Measurements from ENCODE around the gene KIR2DL4. TPM values are rescaled to one million over a fixed set of nuclear protein-coding genes. Genes with fewer than 3 reads are reported as not detected.
"Not testable (repeated sequence)": the region's sequence is repeated elsewhere in the genome, so short reads cannot be mapped to it uniquely, and the experiment has no call there.

Gene KIR2DL4
- total RNA-seq: under 1 TPM in 2 of 4 donors, not detected in 2; 0.34 to 0.75 TPM

- TF ChIP-seq CTCF (IDR thresholded peaks at IDR 0.05; ENCODE audit: low read depth): no peak
These were observed at the start of gene KIR2DL4 for GRCh38 chr19:54803410-54803809. KIR2DL4 (plus strand) TSS chr19:54803610; CDS start chr19:54803652, 42 bp downstream.

- not testable (repeated sequence) for TF ChIP-seq CTCF (IDR thresholded peaks at IDR 0.05; ENCODE audit: low read depth)
These were observed 33.8 kb upstream of the KIR2DL4 start, which contains the start of gene KIR2DL1 for GRCh38 chr19:54769646-54770045. KIR2DL1 (plus strand) TSS chr19:54769793; CDS start chr19:54769851, 58 bp downstream.

GRCh38 chr19:54790711-54791110, 12.7 kb upstream of the KIR2DL4 start:
- no peak for TF ChIP-seq CTCF (IDR thresholded peaks at IDR 0.05; ENCODE audit: low read depth)

DNA sequence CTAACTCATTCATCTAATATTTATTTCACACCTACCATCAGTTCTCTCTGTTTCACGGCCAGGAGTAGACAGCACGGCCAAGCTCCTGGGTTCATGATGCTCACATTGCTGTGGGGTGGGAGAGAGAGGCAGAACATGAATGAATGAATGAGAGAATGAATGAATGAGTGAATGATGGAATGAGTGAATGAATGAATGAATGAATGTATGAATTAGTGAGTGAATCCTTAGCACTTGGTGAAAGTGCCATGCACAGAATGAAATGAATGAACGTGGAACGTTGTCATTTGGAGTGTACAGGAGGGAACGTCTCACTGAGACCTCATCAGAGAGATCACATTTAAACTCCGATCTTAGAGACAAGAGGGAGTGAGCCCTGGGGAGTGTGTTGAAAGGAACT, 11.9 kb upstream of the KIR2DL4 start:
- TF ChIP-seq CTCF (IDR thresholded peaks at IDR 0.05; ENCODE audit: low read depth): no peak

GRCh38 chr19:54792814-54793213, 10.6 kb upstream of the KIR2DL4 start:
- TF ChIP-seq CTCF (IDR thresholded peaks at IDR 0.05; ENCODE audit: low read depth): no peak

DNA sequence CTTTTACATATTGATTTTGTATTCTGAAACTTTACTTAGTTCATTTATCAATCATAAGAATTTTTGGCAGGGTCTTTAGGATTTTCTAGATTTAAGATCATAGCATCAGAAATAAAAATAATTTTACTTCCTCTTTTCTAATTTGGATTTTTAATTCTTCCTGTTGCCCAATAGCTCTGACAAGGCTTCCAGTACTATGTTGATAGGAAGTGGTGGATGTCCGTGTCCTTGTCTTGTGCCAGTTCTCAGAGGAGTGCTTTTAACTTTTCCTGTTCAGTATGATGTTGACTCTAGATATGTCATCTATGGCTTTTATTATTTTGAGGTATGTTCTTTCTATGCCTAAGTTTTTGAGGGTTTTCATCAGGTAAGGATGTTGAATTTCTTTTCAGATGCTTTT, 7.7 kb upstream of the KIR2DL4 start:
- TF ChIP-seq CTCF (IDR thresholded peaks at IDR 0.05; ENCODE audit: low read depth): no peak

GRCh38 chr19:54804101-54804500, 691 bp downstream of the KIR2DL4 start:
- no peak for TF ChIP-seq CTCF (IDR thresholded peaks at IDR 0.05; ENCODE audit: low read depth)
